NK-92 (cell line): Measurements from ENCODE around the gene CCDC85A.

Source experiments
- DNase-seq: peaks from one replicate; lab custom pipeline; 2025; ENCODE audit not compliant: unreplicated experiment; lab: John Stamatoyannopoulos, UW

CCDC85A gene

GRCh38 chr2:56192664-56193305 is 9.0 kb downstream of the CCDC85A start:
- DNase-seq: no peak

- no peak for DNase-seq
These were observed 11.8 kb downstream of the CCDC85A start for GRCh38 chr2:56195563-56195962.

- no peak for DNase-seq
These were observed 14.0 kb downstream of the CCDC85A start for GRCh38 chr2:56197816-56198215.

- DNase-seq: no peak
These were observed 15.1 kb downstream of the CCDC85A start for GRCh38 chr2:56198936-56199335.

- DNase-seq: no peak
These were observed 15.7 kb downstream of the CCDC85A start for GRCh38 chr2:56199492-56199891.

- DNase-seq: no peak
These were observed 18.8 kb downstream of the CCDC85A start for GRCh38 chr2:56202381-56203121.

- no peak for DNase-seq
These were observed 20.8 kb downstream of the CCDC85A start for GRCh38 chr2:56204556-56204955.

GRCh38 chr2:56206250-56206649 is 22.5 kb downstream of the CCDC85A start:
- no peak for DNase-seq

GRCh38 chr2:56207760-56208159 is 24.0 kb downstream of the CCDC85A start:
- no peak for DNase-seq

- no peak for DNase-seq
These were observed 24.6 kb downstream of the CCDC85A start for GRCh38 chr2:56208380-56208779.

- DNase-seq: no peak
These were observed 25.9 kb downstream of the CCDC85A start for GRCh38 chr2:56209701-56210100.

GRCh38 chr2:56210291-56210690 is 26.5 kb downstream of the CCDC85A start:
- DNase-seq: no peak

GRCh38 chr2:56211048-56211447 is 27.3 kb downstream of the CCDC85A start:
- DNase-seq: no peak

- no peak for DNase-seq
These were observed 32.1 kb downstream of the CCDC85A start for GRCh38 chr2:56215911-56216310.

GRCh38 chr2:56217106-56217505 is 33.3 kb downstream of the CCDC85A start:
- DNase-seq: no peak

- DNase-seq: no peak
These were observed 38.7 kb downstream of the CCDC85A start for GRCh38 chr2:56222481-56222880.

GRCh38 chr2:56224316-56224715 is 40.5 kb downstream of the CCDC85A start:
- DNase-seq: no peak

GRCh38 chr2:56227811-56228210 is 44.0 kb downstream of the CCDC85A start:
- no peak for DNase-seq

GRCh38 chr2:56229397-56230060 is 45.7 kb downstream of the CCDC85A start:
- no peak for DNase-seq

- no peak for DNase-seq
These were observed 46.4 kb downstream of the CCDC85A start for GRCh38 chr2:56230156-56230555.

GRCh38 chr2:56231361-56231760 is 47.6 kb downstream of the CCDC85A start:
- DNase-seq: no peak

- no peak for DNase-seq
These were observed 49.1 kb downstream of the CCDC85A start for GRCh38 chr2:56232912-56233311.
